DND-41 (cell line): ENCODE results near the gene GPR55.

Source experiments
- CTCF ChIP-seq: IDR thresholded peaks from 2 replicates; pipeline ENCODE4 v1.5.1; 2012; ENCODE audit warnings: borderline replicate concordance, low read length, moderate library complexity, mild to moderate bottlenecking; ENCODE audit not compliant: poor library complexity, severe bottlenecking; ENCODE audit errors: extremely low read depth
- EZH2 ChIP-seq: IDR thresholded peaks from 3 replicates; pipeline ENCODE4 v1.6.1; 2012; ENCODE audit warnings: borderline replicate concordance, low read depth, mild to moderate bottlenecking, moderate library complexity, low read length, inconsistent platforms; ENCODE audit not compliant: severe bottlenecking

- TF ChIP-seq CTCF (no peak), EZH2 (no peak)
Observed at GRCh38 chr2:230939066-230939591, 14.1 kb upstream of the GPR55 start.
